SK-N-SH treated with all-trans-retinoic acid at 6 μM for 48 hours (cell line): ENCODE measurements around the gene TCF25.

ENCODE experiments used
- BACH2 ChIP-seq: fragments of 250-450 bp; sonication (Bioruptor Pico); IDR thresholded peaks from 2 replicates; pipeline ENCODE4 v1.9.0; 2021; ENCODE audit warnings: mild to moderate bottlenecking, borderline replicate concordance
- PATZ1 ChIP-seq: fragments of 250-450 bp; sonication (Bioruptor Pico); IDR thresholded peaks from 2 replicates; pipeline ENCODE4 v1.8.0; 2020; ENCODE audit warnings: mild to moderate bottlenecking, moderate library complexity, borderline replicate concordance
- RARB ChIP-seq: fragments of 250-450 bp; sonication (Bioruptor Pico); IDR thresholded peaks from 2 replicates; pipeline ENCODE4 v1.8.0; 2021; ENCODE audit warnings: mild to moderate bottlenecking, moderate library complexity
- SNAI2 ChIP-seq: fragments of 250-450 bp; sonication (Bioruptor Pico); IDR thresholded peaks from 2 replicates; pipeline ENCODE4 v1.5.0; 2020; ENCODE audit warnings: mild to moderate bottlenecking, moderate library complexity
- TOX ChIP-seq: fragments of 250-450 bp; sonication (Bioruptor Pico); IDR thresholded peaks from 2 replicates; pipeline ENCODE4 v1.8.0; 2021; ENCODE audit warnings: mild to moderate bottlenecking, moderate library complexity, borderline replicate concordance
- ZC3H10 ChIP-seq: fragments of 250-450 bp; sonication (Bioruptor Pico); IDR thresholded peaks from 2 replicates; pipeline ENCODE4 v1.5.1; 2021; ENCODE audit warnings: mild to moderate bottlenecking, moderate library complexity
- ZFP3 ChIP-seq: fragments of 250-450 bp; sonication (Bioruptor Pico); IDR thresholded peaks from 2 replicates; pipeline ENCODE4 v1.5.0; 2020; ENCODE audit warnings: mild to moderate bottlenecking, moderate library complexity
- ZFP30 ChIP-seq: fragments of 450-650 bp; formaldehyde crosslinking; IDR thresholded peaks from 2 replicates; pipeline ENCODE4 v1.5.0; 2022; ENCODE audit warnings: mild to moderate bottlenecking, moderate library complexity
- ZNF8 ChIP-seq: fragments of 450-650 bp; formaldehyde crosslinking; IDR thresholded peaks from 2 replicates; pipeline ENCODE4 v1.5.0; 2020; ENCODE audit warnings: mild to moderate bottlenecking, moderate library complexity

GRCh38 chr16:89921131-89921701 lies 47.8 kb downstream of the TCF25 start:
- no peak for TF ChIP-seq ZFP30 (CRISPR knock-in tag)
- no peak for TF ChIP-seq TOX (CRISPR knock-in tag)
- no peak for TF ChIP-seq ZC3H10 (CRISPR knock-in tag)
- no peak for TF ChIP-seq SNAI2 (CRISPR knock-in tag)
- no peak for TF ChIP-seq BACH2 (CRISPR knock-in tag)
- no peak for TF ChIP-seq PATZ1 (CRISPR knock-in tag)
- TF ChIP-seq ZNF8 (CRISPR knock-in tag): no peak
- TF ChIP-seq RARB (CRISPR knock-in tag): no peak
- TF ChIP-seq ZFP3: no peak
